HepG2 (cell line): ENCODE measurements around the gene C1orf116. TPM values are rescaled to one million over a fixed set of nuclear protein-coding genes. Genes with fewer than 3 reads are reported as not detected.

ENCODE experiments used
- CBFB ChIP-seq: sonication (generic); formaldehyde crosslinking; IDR thresholded peaks from 2 replicates; pipeline ENCODE4 v1.4.0; 2020; ENCODE audit warnings: missing genetic modification reagents
- DMAP1 ChIP-seq: IDR thresholded peaks from 2 replicates; pipeline ENCODE4 v1.6.1; 2016
- ETV5 ChIP-seq: IDR thresholded peaks from 2 replicates; pipeline ENCODE4 v1.6.1; 2018; ENCODE audit warnings: missing biosample characterization, missing genetic modification reagents, inconsistent platforms, borderline replicate concordance
- ETV6 ChIP-seq: sonication (generic); formaldehyde crosslinking; conservative IDR thresholded peaks from 2 replicates; pipeline ENCODE4 v1.4.0; 2020; ENCODE audit warnings: missing genetic modification reagents
- GATAD2A ChIP-seq: IDR thresholded peaks from 2 replicates; pipeline ENCODE4 v1.6.1; 2016
- HDAC2 ChIP-seq: sonication (generic); formaldehyde crosslinking; IDR thresholded peaks from 2 replicates; pipeline ENCODE4 v1.4.0; 2020; ENCODE audit warnings: missing genetic modification reagents
- IKZF4 ChIP-seq: sonication (generic); formaldehyde crosslinking; IDR thresholded peaks from 2 replicates; pipeline ENCODE4 v1.5.1; 2020; ENCODE audit warnings: borderline replicate concordance, mild to moderate bottlenecking, low read depth, missing genetic modification reagents; ENCODE audit errors: not compliant biosample characterization
- JDP2 ChIP-seq: sonication (generic); formaldehyde crosslinking; IDR thresholded peaks from 2 replicates; pipeline ENCODE4 v1.8.1; 2022; ENCODE audit warnings: missing genetic modification reagents, borderline replicate concordance
- JUNB ChIP-seq: sonication (generic); formaldehyde crosslinking; IDR thresholded peaks from 2 replicates; pipeline ENCODE4 v1.8.0; 2022; ENCODE audit warnings: missing genetic modification reagents, mild to moderate bottlenecking, borderline replicate concordance
- KDM5A ChIP-seq: fragments of 200-600 bp; sonication (generic); IDR thresholded peaks from 2 replicates; pipeline ENCODE4 v1.7.0; 2018; ENCODE audit warnings: antibody characterized with exemption, mild to moderate bottlenecking, low read length, borderline replicate concordance
- MEIS1 ChIP-seq: sonication (generic); formaldehyde crosslinking; IDR thresholded peaks from 2 replicates; pipeline ENCODE4 v1.9.0; 2021; ENCODE audit warnings: mild to moderate bottlenecking, missing genetic modification reagents, moderate library complexity, borderline replicate concordance
- NFYB ChIP-seq: sonication (generic); formaldehyde crosslinking; IDR thresholded peaks from 2 replicates; pipeline ENCODE4 v1.4.0; 2020; ENCODE audit warnings: missing genetic modification reagents
- POLR2AphosphoS5 ChIP-seq: IDR thresholded peaks from 2 replicates; pipeline ENCODE4 v1.6.1; 2012; ENCODE audit warnings: low read depth, low read length
- POLR2G ChIP-seq: fragments of 200-400 bp; formaldehyde crosslinking; IDR thresholded peaks from 2 replicates; pipeline ENCODE4 v1.6.1; 2018; ENCODE audit warnings: mild to moderate bottlenecking, low read depth, low read length, moderate library complexity
- RARA ChIP-seq: IDR thresholded peaks from 2 replicates; pipeline ENCODE4 v1.6.1; 2016; ENCODE audit warnings: missing genetic modification reagents, missing compliant biosample characterization
- TEAD3 ChIP-seq: optimal IDR thresholded peaks from 2 replicates; pipeline ENCODE3; 2016; ENCODE audit warnings: borderline replicate concordance
- ZEB1 ChIP-seq: IDR thresholded peaks from 2 replicates; pipeline ENCODE4 v1.6.1; 2012; ENCODE audit warnings: mild to moderate bottlenecking, low read depth, inconsistent platforms; ENCODE audit not compliant: insufficient replicate concordance
- ZFP1 ChIP-seq: IDR thresholded peaks from 2 replicates; pipeline ENCODE4 v1.6.1; 2016
- ZFP41 ChIP-seq: sonication (generic); formaldehyde crosslinking; IDR thresholded peaks from 2 replicates; pipeline ENCODE4 v1.4.0; 2020; ENCODE audit warnings: mild to moderate bottlenecking, missing genetic modification reagents, borderline replicate concordance
- ZMYM4 ChIP-seq: sonication (generic); formaldehyde crosslinking; IDR thresholded peaks from 2 replicates; pipeline ENCODE4 v1.8.1; 2023; ENCODE audit warnings: mild to moderate bottlenecking, missing genetic modification reagents
- ZNF260 ChIP-seq: sonication (generic); formaldehyde crosslinking; IDR thresholded peaks from 2 replicates; pipeline ENCODE4 v1.4.0; 2020; ENCODE audit warnings: missing genetic modification reagents, low read depth, mild to moderate bottlenecking, borderline replicate concordance
- ZNF547 ChIP-seq: sonication (generic); formaldehyde crosslinking; IDR thresholded peaks from 2 replicates; pipeline ENCODE4 v1.5.1; 2020; ENCODE audit warnings: mild to moderate bottlenecking, missing genetic modification reagents
- ZNF652 ChIP-seq: IDR thresholded peaks from 2 replicates; pipeline ENCODE4 v1.6.1; 2016; ENCODE audit warnings: low read depth, borderline replicate concordance
- ZSCAN12 ChIP-seq: sonication (generic); formaldehyde crosslinking; IDR thresholded peaks from 2 replicates; pipeline ENCODE4 v1.9.0; 2021; ENCODE audit warnings: mild to moderate bottlenecking, missing genetic modification reagents
- ZSCAN20 ChIP-seq: sonication (generic); formaldehyde crosslinking; IDR thresholded peaks from 2 replicates; pipeline ENCODE4 v1.4.0; 2020; ENCODE audit warnings: missing genetic modification reagents, mild to moderate bottlenecking, borderline replicate concordance
- polyA plus RNA-seq, 8 experiments: library from polyadenylated mRNA; depleted of rRNA in 3 of 8; stranded (reverse) in 7 of 8; unstranded in 1 of 8; fragments of >200 nt; fragmentation: Illumina TruSeq in 4 of 8; extraction: Trizol in 4 of 8; gene quantifications; 2 replicates each; pipeline versions ENCODE4 v1.2.1 to v1.2.3, GENCODE V29; 2011 to 2016; ENCODE audit warnings: low read depth in 4 of 8, missing spikeins in 1 of 8, mixed read lengths in 1 of 8; ENCODE audit not compliant: insufficient read depth in 1 of 8
- total RNA-seq, 5 experiments: library from RNA; depleted of rRNA; stranded (reverse); fragments of >200 nt; fragmentation: Illumina TruSeq; extraction: Trizol; gene quantifications; 2 replicates each; pipeline ENCODE4 v1.2.3, GENCODE V29; 2016; ENCODE audit warnings: low read depth in 1 of 5
- TF ChIP-seq, protein P1 (sequence below): sonication (generic); formaldehyde crosslinking; IDR thresholded peaks from 2 replicates; pipeline ENCODE4 v1.4.0; 2020; ENCODE audit warnings: mild to moderate bottlenecking, low read depth, missing genetic modification reagents
- TF ChIP-seq, protein P2 (sequence below): IDR thresholded peaks from 2 replicates; pipeline ENCODE4 v1.6.1; 2016; ENCODE audit warnings: missing genetic modification reagents, missing compliant biosample characterization
- TF ChIP-seq, protein P3 (sequence below): sonication (generic); formaldehyde crosslinking; IDR thresholded peaks from 2 replicates; pipeline ENCODE4 v1.5.1; 2020; ENCODE audit warnings: mild to moderate bottlenecking, moderate library complexity, missing genetic modification reagents
- TF ChIP-seq, protein P4 (sequence below): IDR thresholded peaks from 2 replicates; pipeline ENCODE4 v1.6.1; 2018; ENCODE audit warnings: missing genetic modification reagents, mild to moderate bottlenecking, missing compliant biosample characterization

The C1orf116 gene
- total and polyA plus RNA-seq, 2 of the 13 experiments (the other 11 are each of a cell fraction or from before 2014, with no cell fraction given), result 0.51 to 0.95 TPM

DNA sequence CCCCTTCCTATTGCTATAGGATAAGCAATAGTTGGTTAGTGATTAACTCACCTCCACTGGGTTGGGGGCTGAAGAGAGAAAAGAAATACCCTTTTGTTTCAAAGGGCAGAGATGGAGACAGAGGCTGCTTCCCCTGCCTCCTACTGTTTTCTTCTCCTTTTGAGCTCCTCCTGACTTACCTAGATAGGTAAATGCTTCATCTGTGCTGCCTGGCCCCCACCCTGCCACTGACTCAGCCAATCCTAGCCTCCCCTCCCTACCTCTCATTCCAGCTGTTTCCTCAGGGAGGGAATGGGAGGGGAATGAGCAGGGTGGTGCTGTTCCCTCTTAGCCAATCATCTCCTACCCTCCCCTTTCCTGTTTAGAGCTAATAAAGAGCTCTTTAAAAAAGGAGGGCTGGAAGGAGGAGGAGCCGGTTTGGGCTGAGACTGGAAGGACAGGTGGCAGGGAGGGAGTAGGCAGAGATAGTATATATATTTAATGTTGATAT, at the start of gene C1orf116 (continued):
- TF ChIP-seq, protein P1, sequence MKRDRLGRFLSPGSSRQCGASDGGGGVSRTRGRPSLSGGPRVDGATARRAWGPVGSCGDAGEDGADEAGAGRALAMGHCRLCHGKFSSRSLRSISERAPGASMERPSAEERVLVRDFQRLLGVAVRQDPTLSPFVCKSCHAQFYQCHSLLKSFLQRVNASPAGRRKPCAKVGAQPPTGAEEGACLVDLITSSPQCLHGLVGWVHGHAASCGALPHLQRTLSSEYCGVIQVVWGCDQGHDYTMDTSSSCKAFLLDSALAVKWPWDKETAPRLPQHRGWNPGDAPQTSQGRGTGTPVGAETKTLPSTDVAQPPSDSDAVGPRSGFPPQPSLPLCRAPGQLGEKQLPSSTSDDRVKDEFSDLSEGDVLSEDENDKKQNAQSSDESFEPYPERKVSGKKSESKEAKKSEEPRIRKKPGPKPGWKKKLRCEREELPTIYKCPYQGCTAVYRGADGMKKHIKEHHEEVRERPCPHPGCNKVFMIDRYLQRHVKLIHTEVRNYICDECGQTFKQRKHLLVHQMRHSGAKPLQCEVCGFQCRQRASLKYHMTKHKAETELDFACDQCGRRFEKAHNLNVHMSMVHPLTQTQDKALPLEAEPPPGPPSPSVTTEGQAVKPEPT, result no peak
- no peak for TF ChIP-seq IKZF4 (CRISPR knock-in tag)
- TF ChIP-seq ZNF652 (CRISPR knock-in tag), result no peak
- TF ChIP-seq, protein P2, sequence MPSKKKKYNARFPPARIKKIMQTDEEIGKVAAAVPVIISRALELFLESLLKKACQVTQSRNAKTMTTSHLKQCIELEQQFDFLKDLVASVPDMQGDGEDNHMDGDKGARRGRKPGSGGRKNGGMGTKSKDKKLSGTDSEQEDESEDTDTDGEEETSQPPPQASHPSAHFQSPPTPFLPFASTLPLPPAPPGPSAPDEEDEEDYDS, result peak; percentile 81
- TF ChIP-seq TEAD3 (CRISPR knock-in tag), result no peak
- no peak for TF ChIP-seq ZFP1 (CRISPR knock-in tag)
- TF ChIP-seq RARA, result no peak
- TF ChIP-seq, protein P3, sequence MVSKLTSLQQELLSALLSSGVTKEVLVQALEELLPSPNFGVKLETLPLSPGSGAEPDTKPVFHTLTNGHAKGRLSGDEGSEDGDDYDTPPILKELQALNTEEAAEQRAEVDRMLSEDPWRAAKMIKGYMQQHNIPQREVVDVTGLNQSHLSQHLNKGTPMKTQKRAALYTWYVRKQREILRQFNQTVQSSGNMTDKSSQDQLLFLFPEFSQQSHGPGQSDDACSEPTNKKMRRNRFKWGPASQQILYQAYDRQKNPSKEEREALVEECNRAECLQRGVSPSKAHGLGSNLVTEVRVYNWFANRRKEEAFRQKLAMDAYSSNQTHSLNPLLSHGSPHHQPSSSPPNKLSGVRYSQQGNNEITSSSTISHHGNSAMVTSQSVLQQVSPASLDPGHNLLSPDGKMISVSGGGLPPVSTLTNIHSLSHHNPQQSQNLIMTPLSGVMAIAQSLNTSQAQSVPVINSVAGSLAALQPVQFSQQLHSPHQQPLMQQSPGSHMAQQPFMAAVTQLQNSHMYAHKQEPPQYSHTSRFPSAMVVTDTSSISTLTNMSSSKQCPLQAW, result peak; percentile 23; the same call in 1 of the 2 replicates
- TF ChIP-seq ZSCAN20 (CRISPR knock-in tag), result no peak
- peak; percentile 58 for TF ChIP-seq GATAD2A (CRISPR knock-in tag)
- TF ChIP-seq ZNF260, result no peak
- 0 out of 2 replicates have a peak, but pooled peaks have one; percentile 25 for TF ChIP-seq POLR2AphosphoS5
- TF ChIP-seq KDM5A, result no peak
- TF ChIP-seq ZNF547 (CRISPR knock-in tag), result no peak
- peak; percentile 13; the same call in 1 of the 2 replicates for TF ChIP-seq ETV5 (CRISPR knock-in tag)
- TF ChIP-seq JDP2 (CRISPR knock-in tag), result no peak
- TF ChIP-seq ZMYM4 (CRISPR knock-in tag), result peak; percentile 31; the same call in 1 of the 2 replicates
- TF ChIP-seq MEIS1, result no peak
- TF ChIP-seq POLR2G, result peak; percentile 59
- no peak for TF ChIP-seq DMAP1 (CRISPR knock-in tag)
- no peak for TF ChIP-seq JUNB (CRISPR knock-in tag)
- TF ChIP-seq ZFP41 (CRISPR knock-in tag), result no peak
- peak; percentile 25; the same call in 1 of the 2 replicates for TF ChIP-seq HDAC2 (CRISPR knock-in tag)
- TF ChIP-seq ZEB1, result peak; percentile 73
- TF ChIP-seq ETV6 (CRISPR knock-in tag), result no peak
- peak; percentile 60 for TF ChIP-seq NFYB (CRISPR knock-in tag)
- TF ChIP-seq ZSCAN12 (CRISPR knock-in tag), result no peak
- TF ChIP-seq, protein P4, sequence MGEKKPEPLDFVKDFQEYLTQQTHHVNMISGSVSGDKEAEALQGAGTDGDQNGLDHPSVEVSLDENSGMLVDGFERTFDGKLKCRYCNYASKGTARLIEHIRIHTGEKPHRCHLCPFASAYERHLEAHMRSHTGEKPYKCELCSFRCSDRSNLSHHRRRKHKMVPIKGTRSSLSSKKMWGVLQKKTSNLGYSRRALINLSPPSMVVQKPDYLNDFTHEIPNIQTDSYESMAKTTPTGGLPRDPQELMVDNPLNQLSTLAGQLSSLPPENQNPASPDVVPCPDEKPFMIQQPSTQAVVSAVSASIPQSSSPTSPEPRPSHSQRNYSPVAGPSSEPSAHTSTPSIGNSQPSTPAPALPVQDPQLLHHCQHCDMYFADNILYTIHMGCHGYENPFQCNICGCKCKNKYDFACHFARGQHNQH (CRISPR knock-in tag), result 0 out of 2 replicates have a peak, but pooled peaks have one; percentile 15
- TF ChIP-seq CBFB, result no peak
